ENCODE measurements around the gene LRRC26. TPM values are rescaled to one million over a fixed set of nuclear protein-coding genes. Genes with fewer than 3 reads are reported as not detected.

Gene LRRC26
- total and polyA plus RNA-seq, 2 of the 13 experiments (the other 11 are each of a cell fraction or from before 2014, with no cell fraction given), result not detected

- ChIA-PET CTCF (ENCODE audit: low intra/inter-chr PET ratio, low total read pairs) (no interaction called here), POLR2A (interaction anchor here (1.0 to 13.4 kb wide), 12 partner anchors 8 to 137 kb away, joined by 3 to 225 read pairs (median 8); partner anchors contain the start of genes ANAPC2, NDOR1, RNF224 and SSNA1)
- intact Hi-C loops (cut with micrococcal nuclease; ENCODE audit: unreplicated experiment), result no loop called here
- peak; percentile 71 for TF ChIP-seq POLR2G (IDR thresholded peaks at IDR 0.05; ENCODE audit: low read depth, low read length)
- TF ChIP-seq ZNF800 (CRISPR knock-in tag; IDR thresholded peaks at IDR 0.05), result no peak
- TF ChIP-seq CHD2 (IDR thresholded peaks at IDR 0.05; ENCODE audit: low read depth, low read length), result no peak
- 0 out of 2 replicates have a peak, but pooled peaks have one; percentile 33 for TF ChIP-seq TARDBP (CRISPR knock-in tag; IDR thresholded peaks at IDR 0.05)
- no peak for TF ChIP-seq ZNF564 (CRISPR knock-in tag; IDR thresholded peaks at IDR 0.05)
- peak; percentile 77 for TF ChIP-seq MED1 (CRISPR knock-in tag; IDR thresholded peaks at IDR 0.05)
- peak; percentile 33; the same call in 1 of the 2 replicates for TF ChIP-seq NFKB2 (CRISPR knock-in tag; IDR thresholded peaks at IDR 0.05; ENCODE audit: borderline replicate concordance)
- TF ChIP-seq ZBTB39 (CRISPR knock-in tag; IDR thresholded peaks at IDR 0.05), result no peak
- peak; percentile 68; the same call in 1 of the 2 replicates for TF ChIP-seq MYC (CRISPR knock-in tag; IDR thresholded peaks at IDR 0.05; ENCODE audit: borderline replicate concordance)
- TF ChIP-seq CBX1 (IDR thresholded peaks at IDR 0.05; ENCODE audit: low read depth), result peak; percentile 50
- peak; percentile 76 for TF ChIP-seq NR2F6 (IDR thresholded peaks at IDR 0.05)
- peak; percentile 85 for TF ChIP-seq NR2F6 (CRISPR knock-in tag; IDR thresholded peaks at IDR 0.05)
- peak; percentile 82; the same call in 1 of the 2 replicates for TF ChIP-seq NRL (CRISPR knock-in tag; IDR thresholded peaks at IDR 0.05; ENCODE audit: borderline replicate concordance)
- peak; percentile 96 for TF ChIP-seq SAP130 (CRISPR knock-in tag; IDR thresholded peaks at IDR 0.05; ENCODE audit: low read depth)
- TF ChIP-seq ELK4 (CRISPR knock-in tag; IDR thresholded peaks at IDR 0.05; ENCODE audit: borderline replicate concordance), result no peak
- TF ChIP-seq NFKBIZ (CRISPR knock-in tag; IDR thresholded peaks at IDR 0.05), result peak; percentile 34; the same call in 1 of the 2 replicates
- peak; percentile 87 for TF ChIP-seq ZNF891 (CRISPR knock-in tag; IDR thresholded peaks at IDR 0.05)
Measured at GRCh38 chr9:137218754-137219271, 49.0 kb upstream of the LRRC26 start.

More at GRCh38 chr9:137218754-137219271, 49.0 kb upstream of the LRRC26 start:
- peak; percentile 30 for ATAC-seq
- no CpG with 5 or more reads among the region's 12 CpGs for WGBS (ENCODE audit: low lambda C conversion rate)
- in situ Hi-C loops (cut with HindIII; ENCODE audit: extremely low pct_ligation_motif_present, low pct_unique_long_range_greater_than_20kb), result no loop called here
- H3K9ac ChIP-seq (ENCODE audit: insufficient read depth, low read depth, low read length), result peak overlapping the region; percentile 77
- H3K79me2 ChIP-seq (ENCODE audit: insufficient read depth, low read length), result peaks cover 3% of the 10 kb centered on the region
- H3K9me3 ChIP-seq (ENCODE audit: low read length), result no peaks in the 10 kb centered on the region
- no TSS peak for BruUV-seq (replicated peaks)
- no peak overlapping the region for H2AFZ ChIP-seq (ENCODE audit: low read length)
- no peaks in the 10 kb centered on the region; a peak in 1 of 5 replicates for H3K27me3 ChIP-seq (ENCODE audit: control insufficient read depth in 1 of 2, insufficient read depth in 2 of 2, low read length in 2 of 2)
- peak overlapping the region; percentile 84 for H3K27ac ChIP-seq (ENCODE audit: extremely low read length, insufficient read depth, low read length)
- H3K4me3 ChIP-seq (replicated peaks in 1 of 3; ENCODE audit: insufficient read depth in 1 of 3, low read depth in 2 of 3, low read length in 3 of 3), result peak overlapping the region; percentile 68 to 83 (median 77)
- no peaks in the 10 kb centered on the region for H3K36me3 ChIP-seq (replicated peaks in 1 of 2; ENCODE audit: control insufficient read depth in 1 of 2, insufficient read depth in 2 of 2, low read length in 2 of 2)
- peak; percentile 81 for DNase-seq (ENCODE audit: low spot score)
- peak overlapping the region; percentile 90 for H3K4me2 ChIP-seq (ENCODE audit: low read depth, low read length)
- peaks cover 35% of the 10 kb centered on the region for H3K4me1 ChIP-seq (ENCODE audit: insufficient read depth, low read length)
- H4K20me1 ChIP-seq (ENCODE audit: insufficient read depth, low read length), result peaks cover 4% of the 10 kb centered on the region; the same call in 1 of the 2 replicates
- FAIRE-seq, result peak; percentile 77

All from HepG2 (cell line).